H54 (cell line): ENCODE data around the gene TMEM154.

Experiments
- DNase-seq: peaks from one replicate; pipeline ENCODE4 v3.0.0; 2011; ENCODE audit warnings: low spot score, mixed read lengths; ENCODE audit not compliant: insufficient read length
- FAIRE-seq: peaks from 3 replicates; lab custom pipeline; 2011; peaks lifted over from hg19 to GRCh38; lab: Jason Lieb, UNC
- POLR2A ChIP-seq: IDR thresholded peaks from 2 replicates; pipeline ENCODE4 v1.6.1; 2011; ENCODE audit warnings: low read depth, mild to moderate bottlenecking, low read length

Gene TMEM154

DNA sequence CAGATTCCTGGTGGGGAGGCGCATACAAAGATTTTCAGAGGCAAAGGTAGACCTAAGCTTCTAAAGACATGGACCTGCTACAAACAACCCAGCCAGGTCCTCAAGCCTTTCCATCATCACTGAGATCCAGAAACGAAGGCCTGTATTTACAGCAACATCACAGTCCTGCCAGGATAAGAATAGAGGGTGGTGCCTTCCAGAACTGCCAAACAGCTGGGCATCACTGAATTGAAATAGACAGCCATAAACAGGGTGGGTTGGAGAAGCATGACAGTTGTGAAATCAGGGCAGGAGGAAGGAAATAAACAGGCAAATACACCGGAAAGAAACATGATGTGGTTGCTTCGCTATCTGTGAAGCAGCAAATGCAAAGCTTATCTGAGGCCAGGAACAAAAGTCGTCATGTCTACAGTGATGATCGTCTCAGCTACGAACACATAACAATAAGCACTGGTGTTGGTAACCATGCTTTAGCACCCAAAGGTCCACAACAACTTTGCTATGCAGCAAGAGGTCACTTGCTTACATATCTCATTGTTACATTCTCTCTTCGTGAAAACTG is 6.7 kb upstream of the TMEM154 start:
- DNase-seq (no peak), FAIRE-seq (no peak)
- no peak for TF ChIP-seq POLR2A

- TF ChIP-seq POLR2A: no peak
- DNase-seq (no peak), FAIRE-seq (no peak)
Observed at GRCh38 chr4:152684587-152684986, 4.8 kb upstream of the TMEM154 start.

- no peak for TF ChIP-seq POLR2A
- DNase-seq (no peak), FAIRE-seq (no peak)
Observed at GRCh38 chr4:152684007-152684406, 4.2 kb upstream of the TMEM154 start.

DNA sequence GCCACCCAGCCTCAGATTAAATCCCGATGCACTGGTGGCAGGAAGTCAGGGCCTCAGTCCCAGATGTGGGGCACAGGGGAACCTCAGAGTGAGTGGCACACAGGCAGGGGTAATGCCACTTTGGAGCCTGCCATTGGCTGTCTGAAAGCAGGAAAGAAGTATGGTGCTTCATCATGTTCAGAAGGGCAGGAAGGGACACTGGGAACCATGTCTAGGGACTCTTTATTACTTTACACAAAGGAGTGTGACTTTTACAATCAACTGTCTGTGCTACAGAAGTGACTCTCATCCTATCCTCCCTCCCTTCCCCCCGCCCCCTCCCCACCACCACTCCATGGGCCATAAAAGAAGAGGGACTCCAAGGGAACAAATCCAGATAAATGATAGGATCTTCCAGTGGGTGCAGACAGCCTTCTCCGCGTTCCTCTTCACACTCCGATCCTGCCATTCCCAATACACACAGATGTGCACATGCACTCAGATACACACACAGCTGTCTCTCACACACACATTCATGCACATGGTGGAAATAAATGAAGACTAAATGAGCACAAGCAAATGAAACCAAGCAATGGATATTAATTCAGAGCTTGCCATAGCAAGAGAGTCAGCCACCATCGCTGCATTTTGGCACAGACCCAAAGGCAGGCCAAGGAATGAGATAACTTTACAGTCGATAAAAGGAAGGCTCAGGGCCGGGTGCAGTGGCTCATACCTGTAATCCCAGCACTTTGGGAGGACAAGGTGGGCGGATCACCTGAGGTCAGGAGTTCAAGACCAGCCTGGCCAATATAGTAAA is 2.5 kb upstream of the TMEM154 start:
- FAIRE-seq (no peak), DNase-seq (no peak)
- TF ChIP-seq POLR2A: no peak

- DNase-seq (no peak), FAIRE-seq (peak; percentile 68)
- TF ChIP-seq POLR2A: no peak
Observed at GRCh38 chr4:152680988-152681603, 1.3 kb upstream of the TMEM154 start.

DNA sequence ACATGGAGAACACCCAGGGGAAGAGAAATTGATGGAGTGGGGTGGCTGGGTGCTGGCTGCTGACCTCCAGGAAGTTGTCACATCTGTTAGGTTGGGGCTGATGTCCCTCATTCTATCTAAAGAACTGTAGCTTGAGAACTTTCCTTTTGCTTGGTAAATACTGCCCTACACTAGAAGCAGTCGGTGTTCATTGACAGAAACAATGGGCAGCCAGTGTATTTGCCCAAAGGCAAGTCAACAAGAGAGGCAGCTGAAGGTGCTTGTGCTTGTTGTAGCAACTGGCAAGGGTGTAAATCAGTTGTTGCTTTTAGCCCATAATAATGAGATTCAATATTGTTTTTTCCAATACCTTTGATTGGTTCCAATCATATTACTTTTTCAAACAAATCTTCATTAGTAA is 956 bp downstream of the TMEM154 start:
- TF ChIP-seq POLR2A: no peak
- FAIRE-seq (no peak), DNase-seq (no peak)

GRCh38 chr4:152677117-152677516 is 2.7 kb downstream of the TMEM154 start:
- DNase-seq (no peak), FAIRE-seq (no peak)
- no peak for TF ChIP-seq POLR2A

- TF ChIP-seq POLR2A: no peak
- no peak for FAIRE-seq
- DNase-seq: no peak
Observed at GRCh38 chr4:152676052-152676854, 3.5 kb downstream of the TMEM154 start.

- DNase-seq: no peak
- TF ChIP-seq POLR2A: no peak
- FAIRE-seq: no peak
Observed at GRCh38 chr4:152674359-152674758, 5.4 kb downstream of the TMEM154 start.

- no peak for TF ChIP-seq POLR2A
- DNase-seq (no peak), FAIRE-seq (no peak)
Observed at GRCh38 chr4:152673489-152673888, 6.3 kb downstream of the TMEM154 start.

DNA sequence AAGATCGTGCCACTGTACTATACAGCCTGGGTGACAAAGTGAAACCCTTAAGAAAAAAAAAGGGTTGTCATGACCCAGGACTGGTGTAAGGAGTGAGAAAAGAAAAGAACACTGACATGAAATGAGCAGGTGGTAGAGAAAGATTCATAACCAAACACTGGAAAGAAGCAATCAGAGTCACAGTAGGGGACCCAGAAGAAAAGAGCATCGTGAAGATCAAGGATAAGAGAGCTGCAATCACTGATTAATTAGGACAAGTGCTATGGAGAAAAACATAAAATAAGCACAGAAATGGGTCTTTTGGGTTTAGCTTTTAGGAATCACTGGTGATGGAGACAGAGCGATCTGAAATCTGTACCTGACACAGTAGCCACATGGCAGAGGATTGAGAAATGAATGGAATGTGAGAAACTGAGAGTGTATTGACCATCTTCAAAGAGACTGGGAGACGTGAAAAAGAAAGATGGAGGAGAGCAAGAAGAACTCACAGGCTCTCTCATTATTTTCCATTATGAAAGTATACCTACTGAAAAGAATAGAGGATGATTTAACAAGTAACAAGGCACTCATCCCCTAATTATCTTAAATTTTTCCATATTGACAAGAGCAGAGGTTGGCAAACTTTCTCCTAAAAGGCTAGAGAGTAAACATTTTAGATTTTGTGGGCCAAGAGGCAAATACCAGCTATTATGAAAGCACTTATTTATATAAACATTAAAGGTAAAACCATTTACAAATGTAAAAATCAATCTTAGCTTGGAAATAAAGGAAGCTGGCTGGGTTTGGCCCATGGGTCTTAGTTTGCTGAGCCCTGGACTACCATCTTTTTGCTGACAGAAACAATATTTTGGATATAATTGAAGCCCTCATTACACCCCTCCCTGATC is 7.3 kb downstream of the TMEM154 start:
- no peak for TF ChIP-seq POLR2A
- DNase-seq (no peak), FAIRE-seq (no peak)

DNA sequence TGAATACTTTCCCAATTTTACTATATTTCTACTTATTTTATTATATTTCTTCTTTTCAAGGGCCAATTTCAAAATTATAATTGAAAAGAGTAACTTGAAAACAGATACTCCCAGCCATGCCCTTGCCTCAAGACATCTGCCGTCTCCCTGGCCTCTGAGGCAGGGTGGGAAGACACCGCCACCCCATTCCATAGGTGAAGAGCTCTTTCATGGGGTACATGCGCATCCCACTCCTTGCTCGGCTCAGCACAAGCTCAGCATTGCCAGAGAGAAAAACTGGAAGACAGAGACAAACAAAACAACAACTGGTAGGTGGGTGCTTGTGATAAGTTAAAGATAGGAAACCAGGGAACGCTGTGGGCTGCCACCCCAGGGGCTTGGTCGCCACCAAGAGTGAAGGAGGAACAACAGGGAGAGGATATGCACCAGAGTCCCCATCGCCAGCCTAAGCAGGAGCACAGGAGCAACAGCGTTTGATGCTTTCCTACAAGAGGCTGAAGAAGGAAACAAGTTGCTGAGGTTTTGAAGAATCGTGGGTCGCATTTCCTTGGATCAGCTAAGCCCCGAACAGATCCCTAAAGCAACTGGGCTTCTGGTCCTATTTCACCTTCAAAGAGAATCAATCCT is 11.3 kb downstream of the TMEM154 start:
- DNase-seq: no peak
- FAIRE-seq: no peak
- TF ChIP-seq POLR2A: no peak
